ENCODE measurements around the gene STRBP.

Gene STRBP

DNA sequence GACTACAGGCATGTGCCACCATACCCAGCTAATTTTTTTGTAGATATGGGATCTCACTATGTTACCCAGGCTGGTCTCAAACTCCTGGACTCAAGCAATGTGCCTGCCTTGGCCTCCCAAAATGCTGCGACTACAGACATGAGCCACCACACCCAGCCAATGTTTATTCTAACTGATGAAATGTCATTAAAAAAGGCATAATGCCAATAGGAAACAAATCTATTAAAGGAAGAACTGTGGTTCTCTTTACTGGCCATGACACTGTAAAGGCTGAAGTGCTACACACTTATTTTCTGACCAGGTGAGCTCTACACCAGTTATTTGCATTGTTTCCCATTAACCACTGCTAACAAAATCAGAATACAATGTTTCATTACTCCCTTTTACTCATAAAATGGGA lies 106.0 kb downstream of the STRBP start:
- H3K27ac ChIP-seq = no peak overlapping the region
- TF ChIP-seq, protein P1, sequence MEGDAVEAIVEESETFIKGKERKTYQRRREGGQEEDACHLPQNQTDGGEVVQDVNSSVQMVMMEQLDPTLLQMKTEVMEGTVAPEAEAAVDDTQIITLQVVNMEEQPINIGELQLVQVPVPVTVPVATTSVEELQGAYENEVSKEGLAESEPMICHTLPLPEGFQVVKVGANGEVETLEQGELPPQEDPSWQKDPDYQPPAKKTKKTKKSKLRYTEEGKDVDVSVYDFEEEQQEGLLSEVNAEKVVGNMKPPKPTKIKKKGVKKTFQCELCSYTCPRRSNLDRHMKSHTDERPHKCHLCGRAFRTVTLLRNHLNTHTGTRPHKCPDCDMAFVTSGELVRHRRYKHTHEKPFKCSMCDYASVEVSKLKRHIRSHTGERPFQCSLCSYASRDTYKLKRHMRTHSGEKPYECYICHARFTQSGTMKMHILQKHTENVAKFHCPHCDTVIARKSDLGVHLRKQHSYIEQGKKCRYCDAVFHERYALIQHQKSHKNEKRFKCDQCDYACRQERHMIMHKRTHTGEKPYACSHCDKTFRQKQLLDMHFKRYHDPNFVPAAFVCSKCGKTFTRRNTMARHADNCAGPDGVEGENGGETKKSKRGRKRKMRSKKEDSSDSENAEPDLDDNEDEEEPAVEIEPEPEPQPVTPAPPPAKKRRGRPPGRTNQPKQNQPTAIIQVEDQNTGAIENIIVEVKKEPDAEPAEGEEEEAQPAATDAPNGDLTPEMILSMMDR (conservative IDR thresholded peaks at IDR 0.05) = no peak

DNA sequence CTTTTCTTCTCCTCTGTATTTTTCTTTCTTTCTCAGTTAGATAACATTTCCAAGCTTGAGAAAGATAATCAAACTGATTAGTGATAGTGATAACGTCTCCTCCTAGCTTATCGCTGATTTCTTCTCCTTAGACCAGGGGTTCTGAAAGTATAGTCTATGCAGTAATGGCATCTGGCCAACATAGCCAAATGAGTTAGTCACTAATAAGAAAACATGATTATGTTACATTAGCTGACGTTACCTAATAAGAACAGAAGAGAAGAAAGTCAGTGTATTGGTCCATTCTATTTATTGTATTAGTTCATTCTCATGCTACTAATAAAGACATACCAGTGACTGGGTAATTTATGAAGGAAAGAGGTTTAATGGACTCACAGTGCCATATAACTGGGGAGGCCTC lies 111.2 kb downstream of the STRBP start:
- TF ChIP-seq, protein P1 (conservative IDR thresholded peaks at IDR 0.05) = no peak
- H3K27ac ChIP-seq = no peak overlapping the region

DNA sequence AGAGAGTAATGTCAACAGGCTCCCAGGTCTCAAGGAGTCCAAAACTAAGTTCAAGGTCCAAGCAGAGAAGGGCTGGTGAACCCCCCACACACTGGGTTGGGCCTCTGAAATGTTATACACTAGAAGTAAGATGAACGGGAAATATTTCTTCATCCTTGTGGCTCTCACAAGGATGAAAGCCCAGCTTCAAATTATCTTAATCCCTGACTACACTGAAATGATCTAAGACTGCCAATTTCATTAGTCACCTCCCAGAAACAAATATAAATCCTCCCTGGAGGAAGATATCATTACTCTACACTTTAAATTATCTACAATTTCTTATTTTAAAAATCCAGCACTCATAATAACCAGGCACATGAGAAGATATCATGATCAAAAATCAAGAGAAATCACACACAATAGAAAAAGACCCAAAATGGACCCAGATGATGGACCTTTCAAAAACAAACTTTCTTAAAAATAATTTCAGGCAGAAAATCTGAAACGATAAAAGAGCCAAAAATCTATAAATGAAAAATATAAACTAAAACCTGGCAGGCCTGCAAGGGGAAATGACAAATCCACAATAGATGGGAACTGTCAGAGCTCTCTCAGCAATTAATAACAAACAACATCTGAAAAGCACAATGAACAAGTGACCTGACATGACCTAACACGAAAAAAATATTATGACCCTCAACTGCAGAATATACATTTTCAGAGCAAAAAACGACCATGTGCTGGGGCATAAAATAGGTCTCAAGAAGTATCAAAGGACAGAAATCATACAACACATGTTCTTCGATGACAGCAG lies 117.5 kb downstream of the STRBP start:
- TF ChIP-seq, protein P1 (conservative IDR thresholded peaks at IDR 0.05) = no peak
- no peak overlapping the region for H3K27ac ChIP-seq

DNA sequence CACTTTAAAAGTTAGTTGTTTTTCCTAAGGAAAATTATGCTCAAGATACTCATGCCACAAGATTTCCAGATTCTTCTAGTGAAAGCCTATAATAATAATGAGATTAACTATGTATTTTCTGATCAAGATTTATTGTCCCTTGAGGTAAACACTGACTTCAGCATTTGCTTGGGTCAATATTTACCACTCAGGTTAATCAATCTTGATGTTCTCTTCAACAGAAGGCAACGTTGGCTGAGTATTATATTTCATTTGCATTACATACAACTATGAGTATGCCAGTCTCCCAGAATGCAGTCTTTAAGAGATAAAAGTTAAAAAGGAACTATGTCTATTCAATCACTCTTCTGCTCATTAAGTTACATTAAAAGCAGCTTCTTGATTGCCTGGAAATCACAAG lies 119.3 kb downstream of the STRBP start:
- TF ChIP-seq, protein P1 (conservative IDR thresholded peaks at IDR 0.05) = no peak
- peak overlapping the region; percentile 52 for H3K27ac ChIP-seq

DNA sequence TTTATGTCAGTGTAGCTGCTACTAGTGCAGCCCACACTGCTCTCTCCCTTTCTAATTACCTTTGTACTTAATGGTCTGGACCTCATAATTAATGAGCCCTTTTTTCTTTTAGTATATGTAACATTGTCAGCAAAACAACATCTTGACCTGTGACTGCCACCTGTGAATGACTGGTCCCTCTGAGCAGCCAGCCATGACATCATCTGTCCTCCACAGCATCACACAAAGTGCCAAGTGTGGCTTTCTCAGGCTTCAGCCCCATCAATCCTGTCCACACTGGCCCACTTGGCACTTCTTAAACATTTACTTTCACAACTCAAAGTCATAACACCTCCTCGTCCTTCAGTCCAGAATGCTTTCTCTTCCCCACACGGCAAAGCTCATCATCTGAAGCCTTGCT lies 130.2 kb downstream of the STRBP start:
- TF ChIP-seq, protein P1 (conservative IDR thresholded peaks at IDR 0.05) = no peak
- H3K27ac ChIP-seq = no peak overlapping the region

DNA sequence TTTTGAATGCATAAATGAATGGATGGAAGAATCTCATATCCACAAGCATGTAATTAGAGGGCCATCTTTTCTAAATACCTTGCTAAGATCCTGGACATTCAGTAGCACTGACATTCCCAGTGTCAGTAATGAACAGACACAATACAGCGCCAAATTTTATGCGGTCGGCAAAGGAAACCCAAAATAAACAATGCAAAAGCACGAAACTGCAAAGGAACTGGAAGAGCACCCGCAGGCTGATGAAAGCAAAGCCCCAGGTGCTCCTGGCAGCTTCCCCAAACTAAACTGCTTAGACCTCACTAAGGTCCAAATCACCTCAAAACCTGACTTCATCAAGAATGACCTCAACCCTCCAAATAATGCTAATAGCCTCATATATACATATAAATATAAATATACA lies 133.0 kb downstream of the STRBP start:
- TF ChIP-seq, protein P1 (conservative IDR thresholded peaks at IDR 0.05) = no peak

DNA sequence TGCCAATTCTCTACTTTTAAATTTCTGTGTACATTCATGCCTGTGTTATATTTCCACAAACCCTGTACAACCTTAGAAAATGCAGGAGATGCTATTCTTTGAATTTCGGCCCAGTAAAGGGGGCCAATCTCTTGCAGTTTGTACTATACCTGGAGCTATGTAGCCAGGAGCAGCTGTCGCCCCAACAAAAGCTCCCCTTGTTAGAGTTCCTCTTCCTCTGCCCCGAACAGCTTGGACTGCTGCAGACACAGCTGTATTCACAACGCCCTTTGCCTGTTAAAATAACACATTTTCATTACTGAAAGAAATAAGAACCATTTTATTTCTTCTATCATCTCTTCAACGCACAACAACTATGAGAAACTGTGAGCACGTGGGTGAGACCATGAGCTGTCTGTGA lies 135.7 kb downstream of the STRBP start:
- TF ChIP-seq, protein P1 (conservative IDR thresholded peaks at IDR 0.05) = no peak
- no peak overlapping the region for H3K27ac ChIP-seq

More for the DNA sequence above, 133.0 kb downstream of the STRBP start:
- no peak overlapping the region for H3K27ac ChIP-seq

All from VCaP (cell line).